Activated CD4-positive, alpha-beta T cell treated with anti-CD3 and anti-CD28 coated beads for 36 hours (primary cell): Measurements from ENCODE around the gene TPRKB. TPM values are rescaled to one million over a fixed set of nuclear protein-coding genes. Genes with fewer than 3 reads are reported as not detected.

Source experiments
- total RNA-seq, 2 experiments: library from RNA; stranded (reverse); gene quantifications; one replicate each; pipeline ENCODE4 v1.2.3, GENCODE V29; 2021

The TPRKB gene
- total RNA-seq, 2 experiments from 2014 or later = 23.3 to 35.3 TPM

Other genes starting within 250 kb of the TPRKB start
- gene NAT8, start 94.9 kb downstream of the TPRKB start, total RNA-seq = not detected
- gene DUSP11, start 42.8 kb upstream of the TPRKB start, total RNA-seq = 10 to 100 TPM; 27.6 to 33.5 TPM
- gene C2orf78, start 46.8 kb upstream of the TPRKB start, total RNA-seq = not detected
- 100 to 1,000 TPM; 104 to 111 TPM for gene STAMBP, start 91.6 kb upstream of the TPRKB start, total RNA-seq
- gene ACTG2, start 155.7 kb upstream of the TPRKB start, total RNA-seq = under 1 TPM in 1 of 2 experiments, not detected in 1; 0.14 TPM
- gene DGUOK, start 189.5 kb upstream of the TPRKB start, total RNA-seq = 100 to 1,000 TPM in 1 of 2 experiments, 10 to 100 TPM in 1; 97.6 to 119 TPM
- 10 to 100 TPM; 15.0 to 17.3 TPM for gene TET3, start 247.6 kb upstream of the TPRKB start, total RNA-seq